Loucy (cell line): ENCODE measurements around the gene TTLL1.

ENCODE experiments used
- EZH2phosphoT487 ChIP-seq: fragments of 200-600 bp; IDR thresholded peaks from 2 replicates; pipeline ENCODE4 v1.6.1; 2018; ENCODE audit warnings: antibody characterized with exemption, mild to moderate bottlenecking, moderate library complexity, borderline replicate concordance
- TF ChIP-seq, protein P1 (sequence below): fragments of 200-600 bp; sonication (generic); conservative IDR thresholded peaks from 2 replicates; pipeline ENCODE4 v1.5.1; 2014; ENCODE audit warnings: mild to moderate bottlenecking, antibody characterized with exemption, low read length

DNA sequence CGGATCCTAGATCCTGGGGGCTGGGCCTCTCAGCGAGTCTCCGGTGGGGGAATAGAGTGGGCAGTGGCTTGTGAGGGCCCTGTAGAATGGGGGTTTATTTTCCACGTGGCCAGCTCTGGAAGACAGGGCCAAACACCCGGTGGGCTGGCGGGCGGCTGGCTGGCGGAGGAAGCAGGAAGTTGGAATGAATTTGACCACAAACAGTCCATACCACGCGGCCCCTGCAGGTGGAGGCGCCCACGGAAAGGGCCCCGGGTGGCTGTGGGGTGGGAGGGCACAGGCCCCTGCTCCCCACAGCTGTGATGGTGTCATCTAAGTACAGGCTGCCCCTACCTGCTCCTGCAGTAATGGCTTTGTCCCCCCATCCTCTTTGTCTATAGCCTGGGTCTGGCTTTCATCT, 38.9 kb upstream of the TTLL1 start:
- TF ChIP-seq, protein P1, sequence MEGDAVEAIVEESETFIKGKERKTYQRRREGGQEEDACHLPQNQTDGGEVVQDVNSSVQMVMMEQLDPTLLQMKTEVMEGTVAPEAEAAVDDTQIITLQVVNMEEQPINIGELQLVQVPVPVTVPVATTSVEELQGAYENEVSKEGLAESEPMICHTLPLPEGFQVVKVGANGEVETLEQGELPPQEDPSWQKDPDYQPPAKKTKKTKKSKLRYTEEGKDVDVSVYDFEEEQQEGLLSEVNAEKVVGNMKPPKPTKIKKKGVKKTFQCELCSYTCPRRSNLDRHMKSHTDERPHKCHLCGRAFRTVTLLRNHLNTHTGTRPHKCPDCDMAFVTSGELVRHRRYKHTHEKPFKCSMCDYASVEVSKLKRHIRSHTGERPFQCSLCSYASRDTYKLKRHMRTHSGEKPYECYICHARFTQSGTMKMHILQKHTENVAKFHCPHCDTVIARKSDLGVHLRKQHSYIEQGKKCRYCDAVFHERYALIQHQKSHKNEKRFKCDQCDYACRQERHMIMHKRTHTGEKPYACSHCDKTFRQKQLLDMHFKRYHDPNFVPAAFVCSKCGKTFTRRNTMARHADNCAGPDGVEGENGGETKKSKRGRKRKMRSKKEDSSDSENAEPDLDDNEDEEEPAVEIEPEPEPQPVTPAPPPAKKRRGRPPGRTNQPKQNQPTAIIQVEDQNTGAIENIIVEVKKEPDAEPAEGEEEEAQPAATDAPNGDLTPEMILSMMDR = no peak
- TF ChIP-seq EZH2phosphoT487 = no peak
